ENCODE measurements around the gene RAB3GAP2.

The RAB3GAP2 gene

DNA sequence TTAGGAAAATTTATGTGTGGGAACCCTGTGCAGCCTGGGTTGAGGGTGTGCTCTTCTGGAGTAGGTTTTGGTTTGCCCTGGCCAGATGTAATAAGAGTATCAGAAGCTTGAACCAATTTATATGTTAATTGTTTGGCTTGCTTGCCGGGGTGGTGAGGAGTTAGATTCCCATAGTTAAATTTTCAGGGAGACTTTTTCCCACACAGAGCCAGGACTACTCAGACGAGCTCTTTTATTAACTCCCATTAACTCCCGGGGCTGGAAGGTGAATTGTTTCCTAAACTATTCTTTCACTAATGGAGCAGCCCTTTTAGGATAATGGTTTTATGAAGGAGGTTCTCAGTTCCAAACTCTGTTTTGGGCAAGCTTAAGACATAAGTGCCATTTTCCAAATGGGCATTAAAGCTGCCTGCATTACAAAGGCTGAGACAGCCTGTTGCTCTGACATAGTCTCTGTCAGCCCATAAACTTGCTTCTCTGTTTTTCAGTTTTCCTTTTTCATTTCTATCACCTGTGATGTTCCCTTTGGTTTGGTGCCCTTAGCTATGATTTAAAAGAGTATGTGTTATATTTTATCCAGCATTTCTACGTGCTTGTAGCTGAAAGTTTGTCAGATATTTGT is 18.0 kb upstream of the RAB3GAP2 start:
- Histone ChIP-seq H3K27ac (ENCODE audit: low read depth in 2 of 2, low read length in 2 of 2) (no peak overlapping the region), H3K4me1 (ENCODE audit: control insufficient read depth in 2 of 2, insufficient read depth in 2 of 2, low read length in 2 of 2) (no peaks in the 10 kb centered on the region), H3K36me3 (ENCODE audit: control insufficient read depth in 2 of 2, insufficient read depth in 2 of 2, low read length in 2 of 2) (no peaks in the 10 kb centered on the region), H3K9me3 (ENCODE audit: control insufficient read depth in 2 of 2, low read length in 2 of 2) (no peaks in the 10 kb centered on the region), H3K27me3 (ENCODE audit: control insufficient read depth in 2 of 2, insufficient read depth in 2 of 2, low read length in 2 of 2) (no peaks in the 10 kb centered on the region), H3K9ac (ENCODE audit: low read depth in 1 of 2, low read length in 2 of 2) (no peak overlapping the region), H3K4me3 (ENCODE audit: low read length in 2 of 2) (no peak overlapping the region)

DNA sequence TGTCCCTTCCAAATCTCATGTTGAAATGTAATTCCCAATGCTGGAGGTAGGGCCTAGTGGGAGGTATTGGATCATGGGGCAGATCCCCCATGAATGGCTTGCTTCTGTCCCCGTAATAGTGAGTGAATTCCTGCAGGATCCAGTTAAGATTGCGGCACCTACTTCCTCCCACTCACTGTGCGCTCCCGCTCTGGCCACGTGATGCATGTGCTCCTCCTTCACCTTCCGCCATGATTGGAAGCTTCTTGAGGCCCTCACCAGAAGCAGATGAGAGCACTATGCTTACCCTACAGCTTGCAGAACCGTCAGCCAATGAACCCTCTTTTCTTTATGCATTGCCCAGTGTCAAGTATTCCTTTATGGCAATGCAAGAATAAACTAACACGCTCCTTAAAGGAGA is 14.9 kb upstream of the RAB3GAP2 start:
- H3K4me3 ChIP-seq (ENCODE audit: low read length in 2 of 2) = no peak overlapping the region
- no peak overlapping the region for H3K9ac ChIP-seq (ENCODE audit: low read depth in 1 of 2, low read length in 2 of 2)
- H3K9me3 ChIP-seq (ENCODE audit: control insufficient read depth in 2 of 2, low read length in 2 of 2) = no peaks in the 10 kb centered on the region
- no peaks in the 10 kb centered on the region for H3K4me1 ChIP-seq (ENCODE audit: control insufficient read depth in 2 of 2, insufficient read depth in 2 of 2, low read length in 2 of 2)
- no peaks in the 10 kb centered on the region for H3K27me3 ChIP-seq (ENCODE audit: control insufficient read depth in 2 of 2, insufficient read depth in 2 of 2, low read length in 2 of 2)
- no peaks in the 10 kb centered on the region for H3K36me3 ChIP-seq (ENCODE audit: control insufficient read depth in 2 of 2, insufficient read depth in 2 of 2, low read length in 2 of 2)
- no peak overlapping the region for H3K27ac ChIP-seq (ENCODE audit: low read depth in 2 of 2, low read length in 2 of 2)

DNA sequence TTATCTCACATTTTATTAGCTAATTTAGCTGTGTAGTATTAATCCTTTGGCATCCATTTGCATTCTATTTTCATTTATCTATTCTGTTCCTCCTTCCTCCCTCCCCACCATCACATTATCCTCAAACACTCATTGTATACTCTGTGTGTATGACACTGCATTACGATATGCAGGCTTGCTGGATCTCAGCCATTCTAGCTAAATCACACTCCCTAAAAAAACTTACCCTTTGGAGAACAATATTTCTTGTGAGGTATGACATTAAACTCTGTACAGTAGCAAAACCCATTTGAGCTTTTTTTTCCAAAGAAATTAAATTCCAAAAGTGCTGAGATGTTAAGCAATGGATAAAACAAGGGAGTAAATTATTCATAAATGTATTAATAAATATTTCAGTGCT is 11.4 kb upstream of the RAB3GAP2 start:
- Histone ChIP-seq H3K4me1 (ENCODE audit: control insufficient read depth in 2 of 2, insufficient read depth in 2 of 2, low read length in 2 of 2) (no peaks in the 10 kb centered on the region), H3K9ac (ENCODE audit: low read depth in 1 of 2, low read length in 2 of 2) (no peak overlapping the region), H3K9me3 (ENCODE audit: control insufficient read depth in 2 of 2, low read length in 2 of 2) (no peaks in the 10 kb centered on the region), H3K27ac (ENCODE audit: low read depth in 2 of 2, low read length in 2 of 2) (no peak overlapping the region), H3K27me3 (ENCODE audit: control insufficient read depth in 2 of 2, insufficient read depth in 2 of 2, low read length in 2 of 2) (no peaks in the 10 kb centered on the region), H3K4me3 (ENCODE audit: low read length in 2 of 2) (no peak overlapping the region), H3K36me3 (ENCODE audit: control insufficient read depth in 2 of 2, insufficient read depth in 2 of 2, low read length in 2 of 2) (no peaks in the 10 kb centered on the region)

DNA sequence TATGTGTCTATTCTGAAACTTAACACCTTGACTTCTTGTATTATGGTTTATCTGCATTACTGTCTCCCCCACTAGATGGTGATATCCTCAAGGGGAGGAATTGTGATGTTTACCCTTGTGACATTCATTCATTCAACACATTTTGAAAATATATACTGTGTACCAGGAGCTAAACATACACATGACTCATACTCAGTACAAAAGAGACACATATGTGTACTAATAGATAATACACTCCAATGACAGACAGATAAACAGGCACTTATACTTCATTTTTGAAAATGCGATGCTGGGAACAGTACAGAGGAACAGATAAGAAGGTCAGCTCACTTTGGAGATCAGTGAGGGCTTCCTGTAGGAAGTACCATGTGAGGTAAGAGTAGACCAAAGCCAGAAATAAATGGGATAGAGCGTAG is 8.9 kb upstream of the RAB3GAP2 start:
- no peaks in the 10 kb centered on the region for H3K27me3 ChIP-seq (ENCODE audit: control insufficient read depth in 2 of 2, insufficient read depth in 2 of 2, low read length in 2 of 2)
- H3K27ac ChIP-seq (ENCODE audit: low read depth in 2 of 2, low read length in 2 of 2) = no peak overlapping the region
- H3K9me3 ChIP-seq (ENCODE audit: control insufficient read depth in 2 of 2, low read length in 2 of 2) = no peaks in the 10 kb centered on the region
- no peaks in the 10 kb centered on the region for H3K36me3 ChIP-seq (ENCODE audit: control insufficient read depth in 2 of 2, insufficient read depth in 2 of 2, low read length in 2 of 2)
- H3K4me3 ChIP-seq (ENCODE audit: low read length in 2 of 2) = no peak overlapping the region
- H3K9ac ChIP-seq (ENCODE audit: low read depth in 1 of 2, low read length in 2 of 2) = no peak overlapping the region
- H3K4me1 ChIP-seq (ENCODE audit: control insufficient read depth in 2 of 2, insufficient read depth in 2 of 2, low read length in 2 of 2) = no peaks in the 10 kb centered on the region

DNA sequence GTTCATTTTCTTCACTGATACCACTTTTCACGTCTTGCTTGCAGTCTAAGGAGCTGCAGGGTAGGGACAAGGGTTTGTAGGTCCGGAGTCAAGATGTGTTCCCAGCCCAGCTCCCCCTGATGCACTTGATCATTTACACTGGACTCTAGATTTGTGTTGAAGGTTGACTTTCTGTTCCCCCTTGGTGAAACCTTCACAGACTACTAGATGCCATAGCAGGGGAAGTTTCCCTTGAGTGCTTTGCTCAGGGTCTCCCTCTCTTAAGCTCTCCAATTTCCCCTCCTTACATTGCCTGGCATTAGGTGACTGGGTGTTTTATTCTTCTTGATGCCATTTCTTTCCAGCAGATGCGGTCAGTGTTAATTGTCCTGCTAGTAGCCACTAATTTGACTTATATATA is 8.0 kb upstream of the RAB3GAP2 start:
- Histone ChIP-seq H3K27me3 (ENCODE audit: control insufficient read depth in 2 of 2, insufficient read depth in 2 of 2, low read length in 2 of 2) (no peaks in the 10 kb centered on the region), H3K9ac (ENCODE audit: low read depth in 1 of 2, low read length in 2 of 2) (no peak overlapping the region), H3K4me3 (ENCODE audit: low read length in 2 of 2) (no peak overlapping the region), H3K36me3 (ENCODE audit: control insufficient read depth in 2 of 2, insufficient read depth in 2 of 2, low read length in 2 of 2) (no peaks in the 10 kb centered on the region), H3K4me1 (ENCODE audit: control insufficient read depth in 2 of 2, insufficient read depth in 2 of 2, low read length in 2 of 2) (no peaks in the 10 kb centered on the region), H3K27ac (ENCODE audit: low read depth in 2 of 2, low read length in 2 of 2) (no peak overlapping the region), H3K9me3 (ENCODE audit: control insufficient read depth in 2 of 2, low read length in 2 of 2) (no peaks in the 10 kb centered on the region)

DNA sequence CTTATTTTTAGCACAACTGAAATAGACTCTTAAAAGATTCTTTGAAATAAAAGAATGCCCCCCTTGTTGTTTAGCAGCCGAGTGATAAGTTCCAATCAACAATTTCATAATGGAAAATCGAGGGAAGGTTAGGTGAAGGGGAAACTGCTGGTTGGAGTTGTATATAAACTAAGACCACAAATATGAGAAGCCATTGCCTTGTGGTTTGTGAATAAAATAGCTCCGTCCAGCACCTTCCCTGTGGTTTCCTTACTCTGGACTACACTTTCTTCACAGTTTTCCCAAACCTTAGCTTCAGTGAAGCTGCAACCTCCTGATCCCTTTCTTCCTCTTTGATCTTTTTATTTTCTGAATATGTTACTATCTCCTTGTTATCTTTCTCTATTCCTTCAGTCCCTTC is 6.7 kb upstream of the RAB3GAP2 start:
- H3K9ac ChIP-seq (ENCODE audit: low read depth in 1 of 2, low read length in 2 of 2) = no peak overlapping the region
- no peaks in the 10 kb centered on the region for H3K36me3 ChIP-seq (ENCODE audit: control insufficient read depth in 2 of 2, insufficient read depth in 2 of 2, low read length in 2 of 2)

DNA sequence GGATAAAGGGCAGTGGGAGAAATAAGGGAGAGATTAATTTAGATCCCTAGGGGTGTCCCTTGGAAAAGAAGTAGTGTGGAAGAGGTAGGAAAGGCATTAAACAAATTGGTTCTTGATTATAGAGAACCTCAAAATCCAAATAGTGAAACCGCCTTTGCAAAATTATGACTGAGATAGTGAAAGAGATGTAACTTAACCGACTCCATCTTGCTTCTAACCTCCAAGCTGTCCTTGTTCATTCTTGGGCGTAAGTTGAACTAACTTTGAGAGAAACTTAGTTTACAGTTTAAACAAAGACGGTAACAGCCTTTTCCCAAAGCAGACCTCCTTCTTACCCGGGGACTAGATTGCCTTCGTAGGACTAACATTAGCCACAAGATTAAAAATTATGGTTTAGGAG is 3.2 kb upstream of the RAB3GAP2 start:
- H3K27me3 ChIP-seq (ENCODE audit: control insufficient read depth in 2 of 2, insufficient read depth in 2 of 2, low read length in 2 of 2) = no peaks in the 10 kb centered on the region
- H3K4me3 ChIP-seq (ENCODE audit: low read length in 2 of 2) = no peak overlapping the region
- no peak overlapping the region for H3K9ac ChIP-seq (ENCODE audit: low read depth in 1 of 2, low read length in 2 of 2)
- no peaks in the 10 kb centered on the region for H3K36me3 ChIP-seq (ENCODE audit: control insufficient read depth in 2 of 2, insufficient read depth in 2 of 2, low read length in 2 of 2)
- H3K9me3 ChIP-seq (ENCODE audit: control insufficient read depth in 2 of 2, low read length in 2 of 2) = no peaks in the 10 kb centered on the region
- peaks cover 8 to 11% of the 10 kb centered on the region in 2 donors for H3K4me1 ChIP-seq (ENCODE audit: control insufficient read depth in 2 of 2, insufficient read depth in 2 of 2, low read length in 2 of 2)
- no peak overlapping the region for H3K27ac ChIP-seq (ENCODE audit: low read depth in 2 of 2, low read length in 2 of 2)

More for the DNA sequence above, 6.7 kb upstream of the RAB3GAP2 start:
- Histone ChIP-seq H3K4me3 (ENCODE audit: low read length in 2 of 2) (no peak overlapping the region), H3K9me3 (ENCODE audit: control insufficient read depth in 2 of 2, low read length in 2 of 2) (no peaks in the 10 kb centered on the region), H3K27me3 (ENCODE audit: control insufficient read depth in 2 of 2, insufficient read depth in 2 of 2, low read length in 2 of 2) (no peaks in the 10 kb centered on the region), H3K27ac (ENCODE audit: low read depth in 2 of 2, low read length in 2 of 2) (no peak overlapping the region), H3K4me1 (ENCODE audit: control insufficient read depth in 2 of 2, insufficient read depth in 2 of 2, low read length in 2 of 2) (no peaks in the 10 kb centered on the region)

DNA sequence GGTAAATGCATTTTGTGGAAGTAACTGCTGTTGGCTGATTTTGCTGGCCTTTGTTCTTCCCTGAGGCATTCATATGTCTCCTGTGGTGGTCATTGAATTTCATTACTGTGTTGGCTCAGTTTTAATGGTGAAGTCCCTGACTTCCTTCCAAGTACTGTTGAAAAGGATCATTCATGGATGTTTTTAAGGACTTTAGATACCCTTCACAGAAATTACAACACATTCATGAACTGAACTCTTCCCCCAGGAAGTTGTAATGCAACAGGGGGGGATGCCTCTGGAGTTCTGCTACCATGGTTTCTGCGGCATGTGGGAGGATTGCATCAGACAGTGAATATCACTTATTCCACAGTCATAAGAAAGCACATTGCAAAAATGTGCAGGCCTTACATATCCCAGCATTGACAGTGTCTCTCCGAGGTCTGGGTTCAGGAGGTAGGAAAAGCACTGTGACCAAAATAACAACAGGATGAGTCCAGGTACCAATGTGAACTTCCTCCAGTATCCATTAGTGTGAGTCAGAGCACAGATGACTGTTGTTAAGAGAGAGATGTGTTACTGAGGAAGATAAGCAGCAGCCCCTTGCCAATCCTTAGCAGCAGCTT is 2.1 kb upstream of the RAB3GAP2 start:
- Histone ChIP-seq H3K4me1 (ENCODE audit: control insufficient read depth in 2 of 2, insufficient read depth in 2 of 2, low read length in 2 of 2) (peaks cover 12 to 15% of the 10 kb centered on the region in 2 donors), H3K27ac (ENCODE audit: low read depth in 2 of 2, low read length in 2 of 2) (no peak overlapping the region), H3K4me3 (ENCODE audit: low read length in 2 of 2) (no peak overlapping the region)

DNA sequence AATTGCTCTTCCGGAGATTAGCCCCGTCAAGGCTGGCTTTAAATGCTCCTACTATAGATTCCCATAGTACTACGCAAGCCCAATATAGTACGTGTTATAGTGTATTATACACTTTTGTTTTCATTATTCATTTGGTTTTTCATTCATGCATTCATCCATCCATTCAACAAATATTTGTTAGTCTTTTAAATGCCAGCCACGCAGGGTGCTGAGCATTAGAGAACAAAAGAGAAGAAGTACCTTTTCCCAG is 513 bp upstream of the RAB3GAP2 start:
- H3K27me3 ChIP-seq (ENCODE audit: control insufficient read depth in 2 of 2, insufficient read depth in 2 of 2, low read length in 2 of 2) = no peaks in the 10 kb centered on the region
- H3K9ac ChIP-seq (ENCODE audit: low read depth in 1 of 2, low read length in 2 of 2) = peak overlapping the region; percentile 94 to 95
- H3K36me3 ChIP-seq (ENCODE audit: control insufficient read depth in 2 of 2, insufficient read depth in 2 of 2, low read length in 2 of 2) = no peaks in the 10 kb centered on the region
- no peaks in the 10 kb centered on the region for H3K9me3 ChIP-seq (ENCODE audit: control insufficient read depth in 2 of 2, low read length in 2 of 2)
- peaks cover 12 to 15% of the 10 kb centered on the region in 2 donors for H3K4me1 ChIP-seq (ENCODE audit: control insufficient read depth in 2 of 2, insufficient read depth in 2 of 2, low read length in 2 of 2)
- peak overlapping the region; percentile 94 to 97 for H3K4me3 ChIP-seq (ENCODE audit: low read length in 2 of 2)
- H3K27ac ChIP-seq (ENCODE audit: low read depth in 2 of 2, low read length in 2 of 2) = peak overlapping the region; percentile 59 to 85

More for the DNA sequence above, 2.1 kb upstream of the RAB3GAP2 start:
- H3K9me3 ChIP-seq (ENCODE audit: control insufficient read depth in 2 of 2, low read length in 2 of 2) = no peaks in the 10 kb centered on the region
- H3K36me3 ChIP-seq (ENCODE audit: control insufficient read depth in 2 of 2, insufficient read depth in 2 of 2, low read length in 2 of 2) = no peaks in the 10 kb centered on the region
- no peaks in the 10 kb centered on the region for H3K27me3 ChIP-seq (ENCODE audit: control insufficient read depth in 2 of 2, insufficient read depth in 2 of 2, low read length in 2 of 2)
- no peak overlapping the region for H3K9ac ChIP-seq (ENCODE audit: low read depth in 1 of 2, low read length in 2 of 2)

DNA sequence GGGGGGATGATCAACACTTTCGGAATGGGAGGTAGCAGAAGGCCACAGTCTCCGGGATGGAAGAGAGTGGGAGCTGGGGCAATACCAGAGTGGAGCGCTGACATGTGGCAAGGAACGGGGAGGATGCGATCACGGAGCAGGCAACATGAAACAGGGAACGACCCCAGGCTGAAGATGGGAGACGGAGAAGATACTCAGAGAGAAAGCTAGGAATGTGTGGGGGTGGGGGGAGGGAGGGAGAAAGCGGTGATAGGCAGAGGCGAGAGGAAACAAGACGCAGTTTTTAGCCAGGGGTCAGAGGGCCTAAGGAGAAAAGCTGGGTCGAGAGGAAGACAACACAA is 577 bp downstream of the RAB3GAP2 start:
- Histone ChIP-seq H3K9me3 (ENCODE audit: control insufficient read depth in 2 of 2, low read length in 2 of 2) (no peaks in the 10 kb centered on the region), H3K9ac (ENCODE audit: low read depth in 1 of 2, low read length in 2 of 2) (peak overlapping the region; percentile 94 to 95), H3K27me3 (ENCODE audit: control insufficient read depth in 2 of 2, insufficient read depth in 2 of 2, low read length in 2 of 2) (no peaks in the 10 kb centered on the region), H3K27ac (ENCODE audit: low read depth in 2 of 2, low read length in 2 of 2) (peak overlapping the region; percentile 62 to 85), H3K36me3 (ENCODE audit: control insufficient read depth in 2 of 2, insufficient read depth in 2 of 2, low read length in 2 of 2) (peaks cover 0 to 5% of the 10 kb centered on the region in 2 donors), H3K4me3 (ENCODE audit: low read length in 2 of 2) (peak overlapping the region; percentile 94 to 97), H3K4me1 (ENCODE audit: control insufficient read depth in 2 of 2, insufficient read depth in 2 of 2, low read length in 2 of 2) (peaks cover 12 to 15% of the 10 kb centered on the region in 2 donors)
